Activated CD8-positive, alpha-beta memory T cell treated with anti-CD3 and anti-CD28 coated beads for 36 hours (primary cell): ENCODE results near the gene YPEL1. TPM values are rescaled to one million over a fixed set of nuclear protein-coding genes. Genes with fewer than 3 reads are reported as not detected.
"Not testable (repeated sequence)": the region's sequence is repeated elsewhere in the genome, so short reads cannot be mapped to it uniquely, and the experiment has no call there.

ENCODE experiments used
- CTCF ChIA-PET: fragments of 350-600 bp; sonication (Branson Sonifier 250); formaldehyde crosslinking; loops from one replicate; lab custom pipeline; 2021; ENCODE audit warnings: antibody characterized with exemption; lab: Charles Lee
- POLR2A ChIA-PET: fragments of 350-600 bp; sonication (Branson Sonifier 250); formaldehyde crosslinking; loops from one replicate; lab custom pipeline; 2021; ENCODE audit warnings: antibody characterized with exemption; lab: Charles Lee
- total RNA-seq, 2 experiments: library from RNA; stranded (reverse); gene quantifications; one replicate each; pipeline ENCODE4 v1.2.3, GENCODE V29; 2021

Gene YPEL1
- total RNA-seq, 2 experiments from 2014 or later, result 0.50 to 0.63 TPM

DNA sequence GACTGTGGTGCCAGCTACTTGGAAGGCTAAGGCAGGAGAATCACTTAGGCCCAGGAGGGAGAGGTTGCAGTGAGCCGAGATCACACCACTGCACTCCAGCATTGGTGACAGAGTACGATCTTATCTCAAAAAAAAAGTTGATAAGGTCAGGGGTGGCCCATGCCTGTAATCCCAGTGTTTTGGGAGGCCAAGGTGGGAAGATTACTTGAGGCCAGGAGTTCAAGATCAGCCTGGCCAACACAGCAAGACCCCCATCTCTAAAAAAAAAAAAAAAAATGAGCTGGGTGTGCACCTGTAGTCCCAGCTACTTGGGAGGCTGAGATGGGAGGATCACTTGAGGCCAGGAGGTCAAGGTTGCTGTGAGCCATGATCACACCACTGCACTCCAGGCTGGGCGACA is 6.4 kb downstream of the YPEL1 start:
- POLR2A ChIA-PET, CTCF ChIA-PET: not testable (repeated sequence)

GRCh38 chr22:21728270-21728669 is 7.3 kb downstream of the YPEL1 start:
- ChIA-PET CTCF (interaction anchor here (1.1 kb wide), 1 partner anchor 9 kb away, joined by 3 read pairs; no protein-coding TSS in a partner anchor), POLR2A (no interaction called here)

DNA sequence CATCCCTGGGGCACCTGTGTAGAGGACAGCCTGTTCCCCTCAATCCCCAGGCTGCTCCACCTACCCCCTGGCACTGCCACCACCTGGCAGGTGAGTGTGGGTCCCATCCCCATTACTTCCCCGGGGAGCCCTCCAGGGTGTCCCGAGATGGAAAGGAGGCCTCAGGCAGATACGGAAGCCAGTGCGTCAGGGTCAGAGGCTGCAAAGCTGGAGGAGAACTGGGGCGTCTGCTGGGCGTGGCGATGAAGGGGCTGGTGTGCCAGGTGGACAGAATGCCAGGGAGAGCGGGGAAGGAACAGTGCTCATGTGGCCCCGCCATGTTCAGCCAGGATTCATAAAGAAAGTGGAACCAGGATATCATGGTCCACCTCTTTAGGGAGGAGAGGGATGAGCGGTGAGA is 7.8 kb downstream of the YPEL1 start:
- ChIA-PET POLR2A (no interaction called here), CTCF (interaction anchor here (1.1 kb wide), 1 partner anchor 9 kb away, joined by 3 read pairs; no protein-coding TSS in a partner anchor)

GRCh38 chr22:21727159-21727558 is 8.4 kb downstream of the YPEL1 start:
- POLR2A ChIA-PET, result interaction anchor here (0.6 kb wide), 1 partner anchor 769 kb away, joined by 3 read pairs; no protein-coding TSS in a partner anchor
- CTCF ChIA-PET, result interaction anchor here (1.0 to 1.5 kb wide), 2 partner anchors 59 to 150 kb away, joined by 3 to 5 read pairs; no protein-coding TSS in a partner anchor

GRCh38 chr22:21726650-21727049 is 8.9 kb downstream of the YPEL1 start:
- ChIA-PET POLR2A (interaction anchor here (0.6 kb wide), 1 partner anchor 768 kb away, joined by 3 read pairs; no protein-coding TSS in a partner anchor), CTCF (interaction anchor here (1.0 to 1.5 kb wide), 2 partner anchors 59 to 150 kb away, joined by 3 to 5 read pairs; no protein-coding TSS in a partner anchor)

- CTCF ChIA-PET, result interaction anchor here (0.6 to 1.5 kb wide), 3 partner anchors 58 to 260 kb away, joined by 3 to 5 read pairs (median 5); no protein-coding TSS in a partner anchor
- POLR2A ChIA-PET, result interaction anchor here (0.7 kb wide), 1 partner anchor 12 kb away, joined by 5 read pairs; no protein-coding TSS in a partner anchor
These were observed 9.5 kb downstream of the YPEL1 start for GRCh38 chr22:21725956-21726649.

DNA sequence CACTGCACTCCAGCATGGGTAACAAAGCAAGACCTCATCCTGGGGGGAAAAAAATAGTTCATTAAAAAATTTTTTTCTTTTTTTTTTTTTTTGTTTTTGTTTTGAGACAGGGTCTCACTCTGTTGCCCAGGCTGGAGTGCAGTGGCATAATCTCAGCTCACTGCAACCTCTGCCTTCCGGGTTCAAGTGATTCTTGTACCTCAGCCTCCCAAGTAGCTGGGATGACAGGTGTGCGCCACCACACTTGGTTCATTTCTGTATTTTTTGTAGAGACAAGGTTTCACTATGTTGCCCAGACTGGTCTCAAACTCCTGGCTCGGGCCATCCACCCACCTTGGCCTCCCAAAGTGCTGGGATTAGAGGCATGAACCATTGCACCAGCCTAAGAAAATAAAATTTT is 11.1 kb downstream of the YPEL1 start:
- POLR2A ChIA-PET, result not testable (repeated sequence)

DNA sequence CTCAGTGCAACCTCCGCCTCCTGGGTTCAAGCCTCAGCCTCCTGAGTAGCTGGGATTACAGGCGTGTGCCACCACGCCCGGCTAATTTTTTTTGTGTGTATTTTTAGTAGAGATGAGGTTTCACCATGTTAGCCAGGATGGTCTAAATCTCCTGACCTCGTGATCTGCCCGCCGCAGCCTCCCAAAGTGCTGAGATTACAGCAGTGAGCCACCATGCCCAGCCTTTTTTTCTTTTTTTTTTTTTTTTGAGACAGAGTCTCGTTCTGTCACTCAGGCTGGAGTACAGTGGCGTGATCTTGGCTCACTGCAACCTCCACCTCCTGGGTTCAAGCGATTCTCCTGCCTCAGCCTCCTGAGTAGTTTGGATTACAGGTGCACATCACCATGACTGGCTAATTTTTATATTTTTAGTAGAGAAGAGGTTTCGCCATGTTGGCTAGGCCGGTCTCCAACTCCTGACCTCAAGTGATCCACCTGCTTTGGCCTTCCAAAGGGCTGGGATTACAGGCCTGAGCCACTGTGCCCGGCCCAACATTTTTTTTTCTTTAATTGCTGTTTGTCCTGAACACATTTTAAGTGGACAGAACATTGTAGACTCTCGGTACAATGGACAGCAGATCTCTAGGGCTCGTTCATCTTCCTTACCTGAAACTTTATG is 14.3 kb downstream of the YPEL1 start:
- POLR2A ChIA-PET, result not testable (repeated sequence)
- CTCF ChIA-PET, result interaction anchor here (0.6 kb wide), 1 partner anchor 39 kb away, joined by 3 read pairs; no protein-coding TSS in a partner anchor

More for the DNA sequence above, 11.1 kb downstream of the YPEL1 start:
- CTCF ChIA-PET, result interaction anchor here (0.8 kb wide), 1 partner anchor 55 kb away, joined by 3 read pairs; no protein-coding TSS in a partner anchor

GRCh38 chr22:21720191-21720859 is 15.3 kb downstream of the YPEL1 start:
- ChIA-PET POLR2A (interaction anchor here (0.7 kb wide), 1 partner anchor 50 kb away, joined by 8 read pairs; no protein-coding TSS in a partner anchor), CTCF (interaction anchor here (0.6 to 0.9 kb wide), 2 partner anchors 38 to 78 kb away, joined by 3 to 5 read pairs; no protein-coding TSS in a partner anchor)

- ChIA-PET POLR2A (no interaction called here), CTCF (interaction anchor here (0.7 to 1.5 kb wide), 7 partner anchors 9 to 253 kb away, joined by 3 to 6 read pairs (median 3); no protein-coding TSS in a partner anchor)
These were observed 16.6 kb downstream of the YPEL1 start for GRCh38 chr22:21719024-21719423.

GRCh38 chr22:21718499-21718898 is 17.1 kb downstream of the YPEL1 start:
- POLR2A ChIA-PET, result no interaction called here
- CTCF ChIA-PET, result interaction anchor here (0.9 to 1.5 kb wide), 5 partner anchors 10 to 254 kb away, joined by 3 to 6 read pairs (median 3); no protein-coding TSS in a partner anchor

DNA sequence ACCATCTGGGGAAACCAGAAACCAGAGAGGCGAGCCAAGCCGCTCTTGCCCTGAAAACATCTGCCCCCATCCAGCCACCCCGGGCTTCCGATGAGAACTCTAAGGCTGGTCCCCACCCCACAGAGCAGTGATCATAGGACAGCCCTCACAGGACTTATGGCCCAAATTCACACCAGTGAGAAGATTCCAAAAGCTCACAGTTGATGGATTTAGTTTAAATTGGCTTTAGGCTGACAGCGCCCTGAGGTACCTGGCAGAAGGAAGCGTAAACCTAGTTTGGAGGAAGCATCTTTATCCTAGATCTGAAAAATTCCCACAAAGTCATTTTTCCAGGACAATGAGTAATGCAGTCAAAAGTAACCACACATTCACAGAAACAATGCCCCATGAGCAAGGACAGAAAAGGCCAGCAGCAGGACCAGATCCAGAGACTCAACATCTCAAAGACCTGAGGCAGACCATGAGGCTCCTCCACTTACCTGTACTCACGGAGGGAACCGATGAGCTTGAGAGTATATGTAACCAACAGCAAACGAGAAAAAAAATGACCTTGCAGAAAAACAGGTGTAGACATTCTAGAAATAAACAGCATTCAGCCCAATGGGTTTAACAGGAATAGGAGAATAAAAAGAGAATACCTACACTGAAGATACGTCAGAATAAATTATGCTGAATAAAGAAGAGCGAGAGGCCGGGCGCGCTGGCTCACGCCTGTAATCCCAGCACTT is 19.0 kb downstream of the YPEL1 start:
- POLR2A ChIA-PET, CTCF ChIA-PET: not testable (repeated sequence)

DNA sequence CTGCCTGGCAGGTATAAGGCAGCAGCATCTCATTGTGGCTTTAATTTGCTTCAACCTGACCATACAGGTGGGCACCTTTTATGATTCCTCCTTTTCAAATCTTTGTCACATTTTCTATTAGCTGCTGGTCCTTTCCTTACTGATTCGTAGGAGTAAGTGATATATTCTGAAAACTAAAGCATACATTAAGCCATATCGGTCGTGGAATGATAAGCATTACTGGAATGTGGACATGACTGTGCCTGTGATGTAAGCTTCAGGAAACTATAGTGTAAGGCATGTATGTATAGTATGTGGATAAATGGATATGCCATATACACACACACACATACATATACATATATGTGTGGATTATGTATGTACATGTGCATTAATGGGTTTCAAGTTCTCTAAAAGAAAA is 20.8 kb downstream of the YPEL1 start:
- ChIA-PET POLR2A (no interaction called here), CTCF (no interaction called here)

- ChIA-PET POLR2A (no interaction called here), CTCF (interaction anchor here (0.7 to 1.1 kb wide), 3 partner anchors 33 to 239 kb away, joined by 3 to 9 read pairs (median 7); partner anchors contain the start of gene PPM1F)
These were observed 21.4 kb downstream of the YPEL1 start for GRCh38 chr22:21714059-21714770.

DNA sequence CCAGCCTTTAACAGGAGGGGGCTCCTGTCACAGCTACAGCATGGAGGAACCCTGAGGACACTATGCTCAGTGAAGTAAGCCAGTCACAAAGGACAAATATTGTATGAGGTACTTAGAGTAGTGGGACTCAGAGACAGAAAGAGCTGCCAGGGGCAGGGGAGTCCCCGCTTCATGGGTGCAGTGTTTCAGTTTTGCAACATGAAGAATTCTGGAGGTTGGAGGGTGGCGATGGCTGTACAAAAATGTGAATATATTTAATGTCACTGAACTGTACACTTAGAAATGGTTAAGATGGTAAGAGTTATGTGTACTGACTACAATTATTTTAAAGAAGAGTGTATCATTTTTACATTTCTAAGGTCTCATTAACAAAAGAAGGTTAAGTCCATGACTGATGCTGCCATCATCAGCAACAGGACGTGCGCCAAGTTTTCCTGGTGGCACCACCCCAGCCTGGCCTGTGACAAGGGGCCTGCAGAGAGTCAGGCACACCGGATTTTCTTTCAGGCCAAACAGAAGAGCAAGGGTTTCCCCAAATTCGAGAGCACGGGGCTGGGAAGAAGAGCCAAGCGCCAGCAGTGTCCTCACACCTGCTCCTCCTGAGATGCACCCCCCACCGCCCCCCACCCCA is 22.1 kb downstream of the YPEL1 start:
- POLR2A ChIA-PET, result no interaction called here
- CTCF ChIA-PET, result interaction anchor here (0.6 to 1.1 kb wide), 5 partner anchors 34 to 239 kb away, joined by 3 to 9 read pairs (median 4); partner anchors contain the start of gene PPM1F

GRCh38 chr22:21712751-21713427 is 22.7 kb downstream of the YPEL1 start:
- POLR2A ChIA-PET, result no interaction called here
- CTCF ChIA-PET, result interaction anchor here (0.6 to 1.1 kb wide), 7 partner anchors 34 to 240 kb away, joined by 3 to 9 read pairs (median 3); partner anchors contain the start of gene PPM1F
